Neuronal stem cell (in vitro differentiated cells): ENCODE results near the gene SPECC1.

Experiments used
- DNase-seq: peaks from one replicate; pipeline ENCODE4 v3.0.0-alpha.2; 2013; ENCODE audit warnings: low spot score
- H2AFZ ChIP-seq: one replicate; pipeline ENCODE4 v1.6.1; 2013; ENCODE audit warnings: mild to moderate bottlenecking, low read length, inconsistent platforms
- H2AK5ac ChIP-seq: 2 replicates; pipeline ENCODE4 v1.6.1; 2013; ENCODE audit warnings: low read depth, mild to moderate bottlenecking, inconsistent platforms, low read length, moderate library complexity, mixed read lengths
- H2BK120ac ChIP-seq: 2 replicates; pipeline ENCODE4 v1.6.1; 2013; ENCODE audit warnings: low read depth, mild to moderate bottlenecking, inconsistent platforms, low read length, moderate library complexity, mixed read lengths
- H2BK12ac ChIP-seq: one replicate; pipeline ENCODE4 v1.6.1; 2013; ENCODE audit warnings: low read length, inconsistent platforms
- H2BK15ac ChIP-seq: 2 replicates; pipeline ENCODE4 v1.6.1; 2013; ENCODE audit warnings: mild to moderate bottlenecking, low read length, inconsistent platforms, mixed read lengths
- H2BK5ac ChIP-seq: one replicate; pipeline ENCODE4 v1.6.1; 2013; ENCODE audit warnings: inconsistent platforms, mild to moderate bottlenecking, low read length, moderate library complexity
- H3K14ac ChIP-seq: one replicate; pipeline ENCODE4 v1.6.1; 2013; ENCODE audit warnings: low read length, inconsistent platforms
- H3K18ac ChIP-seq: 2 replicates; pipeline ENCODE4 v1.6.1; 2013; ENCODE audit warnings: low read length, inconsistent platforms
- H3K23ac ChIP-seq: 2 replicates; pipeline ENCODE4 v1.6.1; 2013; ENCODE audit warnings: low read depth, mild to moderate bottlenecking, mixed read lengths, low read length, inconsistent platforms; ENCODE audit not compliant: poor library complexity
- H3K27ac ChIP-seq: replicated peaks from 3 replicates; pipeline ENCODE4 v1.5.1; 2013; ENCODE audit warnings: low read length, inconsistent platforms
- H3K27me3 ChIP-seq, 3 experiments: 2 replicates each; pipeline ENCODE4 v1.6.1; 2013; ENCODE audit warnings: low read length in 3 of 3, mild to moderate bottlenecking in 2 of 3, inconsistent platforms in 1 of 3, low read depth in 1 of 3, mixed read lengths in 1 of 3, moderate library complexity in 1 of 3; ENCODE audit not compliant: control insufficient read depth in 3 of 3, insufficient read depth in 3 of 3
- H3K36me3 ChIP-seq, 2 donors: replicated peaks in 1 of 2; 2 replicates each; pipeline ENCODE4 v1.6.1; 2013; ENCODE audit warnings: low read length in 2 of 2; ENCODE audit not compliant: control insufficient read depth in 2 of 2, insufficient read depth in 2 of 2
- H3K4ac ChIP-seq: 2 replicates; pipeline ENCODE4 v1.6.1; 2013; ENCODE audit warnings: inconsistent platforms, mild to moderate bottlenecking, low read length, moderate library complexity
- H3K4me1 ChIP-seq, 2 donors: 1 replicate in 1 of 2; 2 replicates in 1 of 2; pipeline ENCODE4 v1.6.1; 2013; ENCODE audit warnings: low read length in 2 of 2, low read depth in 1 of 2; ENCODE audit not compliant: control insufficient read depth in 2 of 2, insufficient read depth in 1 of 2
- H3K4me2 ChIP-seq: one replicate; pipeline ENCODE4 v1.6.1; 2013; ENCODE audit warnings: mild to moderate bottlenecking, low read length, inconsistent platforms; ENCODE audit not compliant: insufficient read depth, poor library complexity, severe bottlenecking
- H3K4me3 ChIP-seq, 2 donors: 2 replicates each; pipeline ENCODE4 v1.5.1; 2013; ENCODE audit warnings: low read length in 2 of 2, mild to moderate bottlenecking in 2 of 2, inconsistent platforms in 1 of 2, moderate library complexity in 1 of 2
- H3K79me1 ChIP-seq: one replicate; pipeline ENCODE4 v1.6.1; 2013; ENCODE audit warnings: low read depth, mild to moderate bottlenecking, inconsistent platforms, low read length, moderate library complexity
- H3K9ac ChIP-seq: one replicate; pipeline ENCODE4 v1.6.1; 2013; ENCODE audit warnings: mild to moderate bottlenecking, low read depth, low read length, inconsistent platforms; ENCODE audit not compliant: poor library complexity
- H3K9me3 ChIP-seq, 2 donors: replicated peaks in 1 of 2; 2 replicates each; pipeline versions ENCODE3 to v1.6.1; 2013; ENCODE audit warnings: low read length in 2 of 2, mild to moderate bottlenecking in 2 of 2, inconsistent platforms in 1 of 2, low read depth in 1 of 2, mixed read lengths in 1 of 2, moderate library complexity in 1 of 2; ENCODE audit not compliant: control insufficient read depth in 2 of 2, insufficient read depth in 1 of 2
- H4K8ac ChIP-seq: one replicate; pipeline ENCODE4 v1.6.1; 2013; ENCODE audit warnings: low read depth, mild to moderate bottlenecking, inconsistent platforms, low read length, moderate library complexity
- H4K91ac ChIP-seq: one replicate; pipeline ENCODE4 v1.6.1; 2013; ENCODE audit warnings: low read length, low read depth, mild to moderate bottlenecking, inconsistent platforms; ENCODE audit not compliant: poor library complexity
- WGBS, 2 donors: extraction: QIAGEN DNeasy Blood & Tissue Kit; methylation state at CpG; one replicate each; pipeline ENCODE4 v1.1.7; 2013; ENCODE audit warnings: missing lambda C conversion rate in 2 of 2, mixed read lengths in 1 of 2; ENCODE audit not compliant: insufficient read length in 2 of 2, insufficient replicate concordance in 1 of 2; ENCODE audit errors: extremely low coverage in 2 of 2; 5-methylcytosine and 5-hydroxymethylcytosine counted together

The SPECC1 gene

DNA sequence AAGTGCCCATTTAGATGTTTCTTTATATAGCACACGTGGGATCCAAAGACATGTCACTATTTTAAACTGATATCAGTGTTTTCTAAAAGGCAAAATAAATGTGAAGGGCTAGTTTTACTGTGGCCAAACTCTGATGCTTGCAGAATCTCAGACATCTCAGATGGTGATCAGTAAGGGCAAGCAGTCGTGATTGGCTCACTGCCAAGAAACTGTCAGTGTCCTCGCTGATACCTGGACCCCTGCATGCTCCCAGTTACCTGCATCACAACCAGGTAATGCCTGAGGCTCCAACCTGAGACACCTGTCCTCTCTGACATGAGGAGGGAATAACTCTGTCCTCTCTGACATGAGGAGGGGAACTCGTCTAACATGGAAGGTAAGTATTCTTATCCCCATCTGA, 114.0 kb downstream of the SPECC1 start:
- Histone ChIP-seq H3K18ac (no peak overlapping the region), H3K23ac (no peak overlapping the region)
- WGBS, 2 donors = no CpG with 5 or more reads among the region's 4 CpGs

DNA sequence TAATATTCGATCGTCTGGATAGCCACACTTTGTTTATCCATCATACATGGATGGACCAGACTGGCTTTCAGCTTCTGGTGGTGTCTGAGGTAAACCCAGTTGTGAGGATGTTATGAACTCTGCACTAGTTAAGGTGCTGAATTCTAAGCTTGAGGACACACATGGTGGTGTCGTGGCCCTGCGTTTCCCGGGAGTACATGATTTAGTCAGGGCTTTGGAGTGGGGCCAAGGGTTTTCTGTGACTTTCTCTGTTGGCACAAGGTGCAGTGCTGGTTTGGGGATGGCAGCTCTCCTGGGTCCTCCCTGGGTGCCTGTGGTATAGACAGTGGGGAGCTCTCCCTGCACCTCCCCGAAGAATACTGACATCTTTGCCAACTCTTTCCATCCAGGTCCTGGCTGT, 116.6 kb downstream of the SPECC1 start:
- Histone ChIP-seq H2BK15ac (no peak overlapping the region), H4K8ac (no peak overlapping the region), H2AK5ac (no peak overlapping the region), H3K36me3 (no peaks in the 10 kb centered on the region), H3K4me3 (no peak overlapping the region), H2BK5ac (no peak overlapping the region), H2AFZ (no peak overlapping the region), H2BK120ac (no peak overlapping the region), H3K18ac (no peak overlapping the region), H3K14ac (no peak overlapping the region), H3K27me3 (peaks cover 0 to 3% (median 0%) of the 10 kb centered on the region in 3 experiments), H3K4me2 (no peak overlapping the region), H3K9ac (no peak overlapping the region), H3K9me3 (no peaks in the 10 kb centered on the region), H3K23ac (no peak overlapping the region), H2BK12ac (no peak overlapping the region), H4K91ac (no peak overlapping the region), H3K27ac (no peak overlapping the region), H3K4me1 (peaks cover 0 to 1% of the 10 kb centered on the region in 2 donors), H3K4ac (no peak overlapping the region), H3K79me1 (no peaks in the 10 kb centered on the region)
- DNase-seq = no peak
- WGBS, 2 donors = no CpG with 5 or more reads among the region's 6 CpGs

More for the DNA sequence above, 114.0 kb downstream of the SPECC1 start:
- Histone ChIP-seq H2BK120ac (no peak overlapping the region), H3K4ac (no peak overlapping the region), H3K79me1 (no peaks in the 10 kb centered on the region), H2BK5ac (no peak overlapping the region), H3K4me3 (no peak overlapping the region), H2AK5ac (no peak overlapping the region), H3K9ac (no peak overlapping the region), H3K14ac (no peak overlapping the region), H2AFZ (no peak overlapping the region), H4K91ac (no peak overlapping the region), H2BK15ac (no peak overlapping the region), H2BK12ac (no peak overlapping the region), H3K27me3 (peaks cover 0 to 3% (median 0%) of the 10 kb centered on the region in 3 experiments), H3K27ac (no peak overlapping the region), H3K36me3 (no peaks in the 10 kb centered on the region), H3K9me3 (no peaks in the 10 kb centered on the region), H4K8ac (no peak overlapping the region), H3K4me1 (peaks cover 0 to 1% of the 10 kb centered on the region in 2 donors), H3K4me2 (no peak overlapping the region)
- DNase-seq = no peak

DNA sequence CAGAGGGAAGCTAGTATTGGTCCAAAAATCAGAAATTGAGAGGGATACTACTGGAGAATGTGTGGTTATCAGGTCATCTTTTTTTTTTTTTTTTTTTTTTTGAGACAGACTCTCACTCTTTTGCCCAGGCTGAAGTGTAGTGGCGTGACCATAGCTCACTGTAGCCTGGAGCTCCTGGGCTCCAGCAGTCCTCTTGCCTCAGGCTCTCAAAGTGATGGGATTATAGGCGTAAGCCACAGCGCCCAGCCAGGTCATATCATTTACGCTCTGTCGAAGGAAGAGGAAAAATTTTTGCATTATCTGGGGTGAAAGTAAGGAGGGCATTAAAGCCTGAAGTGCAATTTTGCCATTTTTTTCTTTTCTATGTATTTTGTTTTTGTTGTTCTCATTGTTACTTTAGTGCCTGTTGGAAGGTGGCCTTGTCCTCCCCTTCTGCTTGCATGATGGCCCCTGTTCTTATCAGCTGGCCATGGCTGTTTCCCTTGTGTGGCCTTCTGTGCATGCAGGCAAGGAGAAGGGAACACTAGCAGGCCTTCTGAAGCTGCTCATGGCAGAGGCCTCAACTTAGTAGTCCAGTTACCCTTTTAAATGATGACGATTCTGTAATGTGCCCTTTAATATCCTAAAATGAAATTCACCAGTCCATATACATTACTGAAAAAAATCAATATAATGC, 118.3 kb downstream of the SPECC1 start:
- Histone ChIP-seq H2AFZ (no peak overlapping the region), H2AK5ac (no peak overlapping the region), H3K23ac (no peak overlapping the region), H3K27me3 (peaks cover 0 to 3% (median 0%) of the 10 kb centered on the region in 3 experiments), H2BK15ac (no peak overlapping the region), H3K36me3 (no peaks in the 10 kb centered on the region), H3K9ac (no peak overlapping the region), H3K18ac (no peak overlapping the region), H3K4me1 (peaks cover 0 to 1% of the 10 kb centered on the region in 2 donors), H4K91ac (no peak overlapping the region), H2BK120ac (no peak overlapping the region), H3K4ac (no peak overlapping the region), H4K8ac (no peak overlapping the region), H3K9me3 (no peaks in the 10 kb centered on the region), H3K4me2 (no peak overlapping the region), H2BK12ac (no peak overlapping the region), H2BK5ac (no peak overlapping the region), H3K27ac (no peak overlapping the region), H3K79me1 (no peaks in the 10 kb centered on the region), H3K4me3 (no peak overlapping the region), H3K14ac (no peak overlapping the region)
- WGBS, 2 donors = no CpG with 5 or more reads among the region's 6 CpGs
- DNase-seq = no peak

DNA sequence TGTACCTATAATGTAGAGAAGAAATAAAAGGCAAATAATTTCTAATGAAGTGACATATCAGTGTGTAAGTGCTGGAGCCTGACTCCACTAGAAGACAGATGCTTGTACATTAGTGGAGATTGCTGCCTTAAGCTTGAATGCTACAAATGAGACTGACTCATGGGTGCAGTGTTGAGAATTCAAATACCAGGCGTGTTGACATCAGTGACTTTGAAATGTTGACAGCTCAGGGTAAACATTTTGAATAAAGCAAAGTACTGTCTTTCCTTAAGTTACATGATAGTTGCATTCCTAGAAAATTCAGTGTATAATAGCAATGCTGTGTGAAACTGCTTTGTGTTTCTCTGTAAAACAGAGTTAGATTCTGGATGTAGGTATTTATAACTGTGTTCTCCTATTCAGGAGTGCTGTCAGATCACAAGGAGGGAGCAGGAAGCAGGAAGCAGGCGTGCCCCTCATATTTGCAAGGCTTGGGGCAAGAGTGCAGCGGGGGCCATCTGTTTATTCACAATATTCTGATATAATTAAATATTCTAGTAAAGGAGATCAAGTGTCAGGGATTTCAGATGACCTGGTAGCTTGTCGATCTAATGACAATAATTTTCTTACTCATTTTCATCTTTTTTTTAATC, 119.0 kb downstream of the SPECC1 start:
- H3K23ac ChIP-seq = no peak overlapping the region
- WGBS, 2 donors = no CpG with 5 or more reads among the region's 4 CpGs
- H3K4me3 ChIP-seq = no peak overlapping the region
- H3K79me1 ChIP-seq = no peaks in the 10 kb centered on the region
- H2BK15ac ChIP-seq = no peak overlapping the region
- H3K9me3 ChIP-seq = no peaks in the 10 kb centered on the region
- H3K9ac ChIP-seq = no peak overlapping the region
- H3K4me1 ChIP-seq = peaks cover 0 to 1% of the 10 kb centered on the region in 2 donors
- H3K36me3 ChIP-seq = no peaks in the 10 kb centered on the region
- H3K14ac ChIP-seq = no peak overlapping the region
- H4K91ac ChIP-seq = no peak overlapping the region
- H3K18ac ChIP-seq = no peak overlapping the region
- no peak overlapping the region for H2AK5ac ChIP-seq
- no peak overlapping the region for H2AFZ ChIP-seq
- H3K4me2 ChIP-seq = no peak overlapping the region
- no peak for DNase-seq
- no peak overlapping the region for H2BK5ac ChIP-seq
- no peak overlapping the region for H4K8ac ChIP-seq
- no peak overlapping the region for H3K4ac ChIP-seq
- no peak overlapping the region for H2BK120ac ChIP-seq
- no peak overlapping the region for H2BK12ac ChIP-seq
- H3K27me3 ChIP-seq = peaks cover 0 to 3% (median 0%) of the 10 kb centered on the region in 3 experiments
- no peak overlapping the region for H3K27ac ChIP-seq
